GM19240 (cell line): Measurements from ENCODE around the gene LRRC1.

Source experiments
- DNase-seq: peaks from one replicate; pipeline ENCODE4 v3.0.0; 2011; ENCODE audit warnings: low spot score; ENCODE audit not compliant: insufficient read length

LRRC1 gene

DNA sequence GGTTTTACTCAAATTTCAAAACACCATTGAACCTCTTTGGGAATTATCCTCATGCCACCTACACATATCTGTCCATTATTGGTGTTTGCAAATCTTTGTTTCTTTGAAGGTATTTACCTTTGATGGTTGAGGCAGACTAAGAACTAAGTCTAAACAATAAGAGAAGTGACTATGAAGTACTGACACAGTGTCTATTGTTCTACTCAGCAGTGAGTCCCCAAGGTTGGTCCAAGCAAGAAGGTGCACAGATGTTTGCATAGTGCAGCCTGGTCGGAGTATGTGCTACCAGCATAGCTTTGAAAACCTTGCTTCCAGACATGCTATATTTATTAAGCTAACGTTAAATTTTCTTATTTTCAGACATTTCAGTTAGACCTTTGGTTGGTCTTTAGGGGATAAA is 19.5 kb downstream of the LRRC1 start:
- DNase-seq: no peak

DNA sequence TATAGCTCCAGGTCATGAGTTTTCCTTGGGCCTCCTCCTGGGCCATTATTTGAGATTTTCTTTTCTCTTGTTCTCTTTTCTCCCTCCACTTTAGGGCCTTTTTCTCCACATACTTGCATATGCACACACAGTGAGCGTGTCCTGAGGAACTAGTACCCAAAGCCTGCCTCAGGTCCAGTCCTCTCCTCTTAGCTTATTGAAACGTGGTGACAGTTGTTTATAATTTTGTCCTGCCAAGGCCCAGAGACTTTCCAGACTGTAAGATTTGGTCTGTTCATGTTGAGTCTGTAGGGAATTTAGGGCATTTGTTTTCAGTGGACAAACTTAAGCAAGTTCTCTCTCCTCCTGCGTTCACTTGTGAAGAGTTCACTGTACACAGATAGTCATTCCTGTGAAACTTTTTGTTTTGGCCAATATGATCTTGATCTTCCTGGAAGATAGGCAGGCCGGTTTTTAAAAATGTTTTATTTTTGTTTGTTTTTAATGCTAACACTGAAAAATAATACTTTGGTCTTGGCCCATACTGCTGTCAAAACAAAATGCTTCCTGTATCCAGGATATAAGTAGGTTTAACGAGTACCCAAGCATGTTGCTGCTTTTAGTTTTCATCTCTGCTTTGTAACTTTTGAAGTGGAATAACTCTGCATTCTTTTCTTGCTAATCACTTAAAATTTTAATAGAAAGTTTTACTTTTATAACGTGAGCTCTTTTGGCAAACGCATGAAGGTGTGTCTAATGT is 20.7 kb downstream of the LRRC1 start:
- DNase-seq: no peak

DNA sequence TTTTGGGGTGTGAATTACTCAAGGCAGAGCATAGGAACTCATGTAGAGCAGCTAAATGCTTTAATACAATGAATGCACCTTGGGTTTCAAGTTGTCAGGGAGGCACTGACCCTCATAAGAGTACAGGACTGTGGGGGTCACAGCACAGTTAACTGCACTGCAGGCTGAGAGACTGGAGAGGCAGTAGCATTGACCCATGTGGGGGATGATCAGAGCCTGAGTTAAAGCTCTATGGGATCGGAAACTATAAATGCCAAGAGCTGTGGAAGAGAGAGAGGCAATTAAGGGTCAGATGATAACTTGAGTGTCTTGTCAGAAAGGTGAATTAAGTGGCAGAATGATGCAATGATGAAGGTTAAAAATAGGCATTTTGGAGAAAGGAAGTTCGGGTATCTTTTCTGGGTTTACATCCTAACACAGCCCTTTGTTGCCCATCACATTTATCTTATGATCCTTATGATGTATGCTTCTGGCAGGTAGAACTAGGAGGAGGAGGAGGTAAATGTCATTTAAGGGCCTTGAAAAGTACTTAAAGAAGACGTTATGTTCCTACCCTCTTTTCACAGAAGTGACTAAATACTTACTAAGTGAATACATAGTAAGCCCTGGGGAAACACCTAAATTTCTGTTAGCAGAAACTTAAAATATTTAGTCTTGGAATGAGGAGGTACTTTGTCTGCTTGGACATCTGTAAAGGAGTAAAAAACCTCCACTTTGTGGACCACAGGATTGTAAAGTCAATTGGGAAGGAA is 24.2 kb downstream of the LRRC1 start:
- DNase-seq: no peak

DNA sequence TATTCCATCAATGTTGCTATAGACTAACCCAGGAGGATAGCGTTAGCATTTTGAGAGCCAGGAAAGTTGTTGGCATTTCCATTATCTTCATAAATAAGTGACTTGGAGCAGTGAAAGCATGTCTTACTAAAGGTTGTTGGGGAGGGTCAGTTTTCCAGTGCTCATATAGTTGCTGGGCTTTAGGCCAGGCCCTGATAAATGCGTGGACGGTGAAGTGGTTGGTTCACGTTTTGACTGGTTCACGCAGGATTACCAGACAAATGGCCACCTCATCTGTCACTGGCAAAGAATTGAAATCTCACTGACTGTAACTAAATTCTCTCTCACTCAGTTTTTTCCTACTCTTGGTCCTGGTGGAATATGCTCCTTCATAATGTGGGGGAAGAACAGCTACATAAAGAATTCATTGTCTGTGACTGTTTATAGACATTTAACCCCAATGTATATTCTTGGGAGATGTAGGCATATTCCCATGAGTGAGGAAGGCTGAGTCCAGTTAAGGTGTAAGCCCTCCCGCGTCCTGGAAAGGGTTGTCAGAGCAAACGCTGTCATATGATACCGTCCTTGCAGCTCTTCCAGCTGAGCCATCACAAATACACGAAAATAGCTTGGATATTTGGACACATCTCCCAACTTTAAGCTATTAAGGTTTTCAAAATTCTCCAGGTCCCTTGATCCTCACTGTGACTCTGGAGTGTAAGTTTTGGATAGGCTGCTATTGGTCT is 27.8 kb downstream of the LRRC1 start:
- DNase-seq: no peak

DNA sequence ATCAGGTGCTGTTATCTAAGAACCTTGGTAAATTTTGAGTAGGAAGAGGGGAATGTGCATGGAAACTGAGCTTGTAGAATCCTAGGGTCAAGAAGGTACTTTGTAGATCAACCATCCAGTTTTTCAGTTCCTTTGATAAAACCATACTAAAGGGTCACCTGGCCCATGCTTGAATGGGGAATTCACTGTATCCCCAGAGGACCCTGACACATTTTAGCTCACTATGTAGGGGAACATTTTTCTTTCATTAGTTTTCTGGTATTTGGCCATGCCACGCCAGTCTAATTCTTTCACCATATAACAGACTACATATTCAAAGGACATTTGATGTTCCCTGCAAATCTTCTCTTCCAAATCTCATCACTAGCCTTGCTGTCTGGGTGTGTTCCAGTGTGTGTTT is 29.9 kb downstream of the LRRC1 start:
- DNase-seq: no peak

DNA sequence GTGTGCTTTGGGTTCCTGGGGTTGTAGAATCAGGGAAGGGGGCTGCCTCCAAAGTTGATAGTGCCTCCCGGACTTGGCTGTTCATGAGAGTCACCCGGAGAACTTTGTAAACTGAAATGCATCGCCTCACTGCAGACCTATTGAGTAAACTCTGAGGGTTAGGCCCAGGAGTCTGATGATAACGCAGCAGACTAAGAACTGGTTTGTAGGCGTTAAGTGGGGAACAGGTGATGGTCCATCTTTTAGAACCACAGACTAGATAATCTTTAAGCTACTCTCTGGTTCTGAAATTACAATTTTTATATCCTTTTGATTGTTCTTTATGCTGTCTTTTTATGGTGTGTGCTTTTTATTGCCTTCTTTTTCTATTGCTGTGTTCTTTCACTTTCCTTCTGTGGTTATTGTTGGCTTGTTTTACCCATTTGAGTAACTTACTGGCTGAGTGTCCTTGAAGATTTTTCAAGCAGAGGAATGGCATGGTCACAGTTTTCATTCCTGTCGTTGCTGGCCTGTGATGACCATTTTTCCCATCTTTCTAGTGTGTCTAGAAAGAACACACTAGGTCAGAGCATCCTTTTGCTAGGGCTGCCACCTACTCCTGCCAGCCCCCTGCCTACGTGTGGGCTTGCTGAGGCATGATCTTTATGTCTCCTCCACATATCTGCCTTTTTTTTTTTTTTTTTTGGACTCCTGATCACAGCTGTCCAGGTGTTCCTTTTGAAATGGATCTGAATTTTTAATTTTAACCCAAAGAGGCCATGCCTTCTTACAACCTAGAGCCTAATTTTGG is 30.9 kb downstream of the LRRC1 start:
- DNase-seq: no peak

DNA sequence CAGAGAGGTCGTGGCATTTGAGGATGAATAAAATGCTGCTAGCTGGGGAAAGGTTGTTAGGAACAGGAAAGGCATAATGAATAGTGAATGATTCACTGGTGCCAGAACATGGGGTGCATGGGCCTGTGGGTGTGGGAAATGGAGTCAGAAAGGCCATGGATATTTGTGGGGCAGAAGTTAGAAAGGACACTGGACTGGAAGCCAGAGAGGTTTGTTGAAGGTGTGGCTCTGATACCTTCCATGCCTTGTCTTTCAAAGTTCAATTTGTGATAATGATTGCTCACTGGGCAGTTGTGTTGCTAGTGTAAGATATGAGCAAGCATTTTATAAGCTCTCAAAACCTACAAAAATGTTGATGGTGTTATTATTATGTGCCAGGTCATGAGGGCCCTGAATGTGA is 32.7 kb downstream of the LRRC1 start:
- no peak for DNase-seq

DNA sequence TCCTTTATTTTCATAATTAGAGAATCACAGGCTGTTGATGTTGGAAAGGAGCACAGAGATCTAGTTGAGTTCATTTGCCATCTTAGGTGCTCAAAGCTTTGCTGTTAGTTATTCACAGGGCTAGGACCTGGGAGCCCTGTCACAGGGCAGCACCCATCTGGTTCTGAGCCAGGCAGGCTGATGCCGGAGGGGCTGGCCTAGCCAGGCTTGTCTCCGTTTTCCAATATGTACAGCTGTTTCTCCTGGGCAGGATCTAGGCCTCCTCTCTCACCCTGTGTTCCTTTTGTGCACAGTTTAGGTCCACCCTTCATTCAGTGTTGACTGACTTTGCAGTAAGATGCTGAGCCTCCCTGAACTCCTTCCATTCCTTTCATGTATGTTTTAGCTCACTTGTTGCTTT is 33.4 kb downstream of the LRRC1 start:
- DNase-seq: no peak

DNA sequence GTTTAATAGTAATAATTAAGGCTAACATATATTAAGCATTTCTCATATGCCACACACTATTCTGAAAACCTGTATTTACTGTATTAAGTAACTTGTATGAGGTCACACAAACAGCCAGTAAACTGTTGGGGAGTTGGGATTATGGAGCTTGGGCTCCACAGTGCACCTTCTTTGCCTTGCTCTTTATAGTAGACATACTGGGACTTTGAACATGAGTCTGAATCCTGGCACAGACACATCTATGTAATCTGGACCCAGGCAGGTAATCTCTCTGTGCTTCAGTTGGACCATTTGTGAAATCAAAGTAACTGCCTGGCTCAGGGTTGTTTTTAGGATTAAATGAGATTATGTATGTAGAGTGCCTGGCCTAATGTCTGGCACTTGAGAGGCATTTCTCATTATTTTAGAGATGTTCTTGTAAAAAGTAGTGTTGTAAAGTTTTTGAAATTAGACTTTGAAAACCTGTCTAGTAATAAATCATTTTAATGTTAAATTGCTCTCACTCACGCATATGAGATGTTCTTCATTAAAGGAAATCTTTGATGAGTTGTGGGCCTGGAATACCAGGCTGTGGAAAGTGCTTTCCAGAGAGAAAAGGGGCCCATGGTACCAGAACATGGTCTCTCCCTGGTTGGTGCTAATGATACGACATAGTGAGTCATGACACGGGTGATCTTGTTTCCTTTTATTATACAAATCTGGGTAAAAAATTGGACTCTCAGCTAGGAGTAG is 34.3 kb downstream of the LRRC1 start:
- DNase-seq: no peak

DNA sequence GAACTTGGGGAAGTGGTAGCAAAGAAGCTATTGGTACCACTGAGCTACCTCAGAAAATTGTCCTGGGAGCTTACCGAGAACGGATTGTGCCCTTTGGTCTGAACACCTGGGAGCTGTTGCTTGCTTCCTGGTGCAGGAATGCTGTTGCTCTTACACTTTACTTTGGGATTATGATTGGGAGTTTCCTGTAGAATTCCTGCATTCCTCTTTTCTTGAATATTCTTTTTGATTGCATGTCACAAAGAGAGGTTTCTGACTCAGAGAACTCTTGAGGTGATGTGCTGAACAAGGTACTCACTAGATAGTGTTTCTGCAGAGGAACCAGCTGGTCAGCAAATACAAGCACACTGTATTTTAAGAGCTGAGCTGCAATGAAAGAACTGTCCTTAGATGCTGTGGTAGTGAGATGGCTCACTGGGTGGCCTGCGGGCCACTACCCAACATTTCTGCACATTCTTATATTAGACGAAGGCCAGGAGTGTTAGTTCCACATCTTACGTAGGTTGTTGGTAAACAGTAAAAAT is 35.0 kb downstream of the LRRC1 start:
- no peak for DNase-seq

DNA sequence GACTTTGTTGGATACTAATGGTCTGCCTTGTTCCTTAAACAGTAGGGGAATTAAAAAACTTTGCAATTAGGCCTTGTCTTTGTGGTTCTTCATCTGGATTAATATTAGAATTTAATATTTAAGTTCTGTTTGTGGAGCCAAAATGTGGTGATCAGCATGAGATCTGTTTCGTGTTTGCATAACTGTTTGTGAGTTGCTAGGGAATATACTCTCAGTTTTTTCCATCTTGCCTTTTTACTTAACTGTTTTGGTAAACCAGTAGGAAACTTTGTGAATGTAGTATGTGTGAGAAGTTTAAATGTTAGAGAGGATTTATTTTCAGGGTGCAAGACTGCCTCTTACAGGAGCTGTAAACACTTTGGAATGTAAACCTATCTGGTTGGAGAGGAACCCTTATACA is 35.6 kb downstream of the LRRC1 start:
- DNase-seq: no peak

DNA sequence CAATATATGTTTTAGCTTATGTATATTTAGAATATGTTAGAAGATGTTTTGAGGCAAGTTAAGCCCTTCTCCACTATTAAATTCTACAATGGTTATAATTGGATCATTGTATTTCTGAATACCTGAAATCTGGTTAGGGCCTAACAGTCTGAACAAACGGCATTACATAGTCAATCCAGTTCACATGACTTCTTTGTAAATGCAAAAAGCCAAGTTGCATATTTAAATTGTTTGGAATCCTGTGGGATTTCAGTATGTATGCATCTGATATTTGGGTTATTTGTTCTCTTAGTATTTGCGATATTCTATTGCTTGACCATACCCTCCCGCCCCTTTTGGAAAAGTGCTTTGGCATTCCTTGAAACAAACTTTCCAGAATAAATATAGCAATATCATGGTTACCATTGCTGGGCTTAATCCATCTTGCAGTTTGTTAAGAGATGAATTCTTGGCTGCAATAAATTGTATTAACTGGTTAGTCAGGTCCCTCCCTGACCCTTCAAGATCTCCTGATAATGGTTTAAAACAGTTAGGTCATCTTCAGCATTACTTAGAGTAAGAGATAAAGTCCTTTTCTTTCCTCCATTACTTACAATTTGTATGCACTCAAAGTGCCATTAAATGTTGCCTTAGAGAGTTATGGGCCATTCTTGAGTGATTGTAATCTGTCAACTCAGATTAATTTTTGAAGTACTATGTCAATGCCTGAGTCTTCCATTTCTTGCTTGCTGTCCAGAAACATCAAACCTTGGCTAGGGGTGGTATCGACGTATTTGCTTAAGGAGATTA is 36.5 kb downstream of the LRRC1 start:
- DNase-seq: no peak

DNA sequence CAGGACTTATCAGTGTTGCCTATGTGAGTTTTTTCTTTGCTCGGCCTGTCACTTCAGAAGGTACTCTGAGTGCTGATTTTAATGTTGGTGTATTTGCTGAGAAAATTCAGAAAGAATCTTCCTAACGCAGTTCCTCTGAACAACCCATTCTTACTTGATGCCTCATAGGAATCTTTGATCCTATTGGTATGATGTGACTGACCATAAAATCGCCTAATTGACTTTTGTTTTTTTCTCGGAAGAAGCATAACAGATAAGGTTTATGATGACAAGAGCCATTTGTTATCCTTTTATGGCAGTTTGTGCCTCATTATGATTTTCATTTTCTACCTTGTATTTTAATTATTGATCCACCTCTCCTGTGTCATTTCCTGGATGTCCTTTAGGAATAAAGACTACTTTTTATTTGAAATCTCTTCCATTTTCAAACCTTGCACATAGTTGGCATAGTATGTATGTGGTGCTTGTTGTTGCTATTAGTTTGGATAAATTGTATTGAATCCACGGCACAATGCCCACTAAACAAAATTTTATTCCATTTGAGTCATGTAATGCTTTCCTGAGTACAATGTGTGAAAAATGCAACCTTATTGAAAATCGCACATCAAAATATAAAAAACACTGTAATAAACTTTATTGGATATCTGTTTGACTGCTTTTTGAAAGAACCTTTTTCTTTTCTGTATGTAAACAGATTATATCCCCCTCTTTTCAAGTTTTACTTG is 37.3 kb downstream of the LRRC1 start:
- no peak for DNase-seq

DNA sequence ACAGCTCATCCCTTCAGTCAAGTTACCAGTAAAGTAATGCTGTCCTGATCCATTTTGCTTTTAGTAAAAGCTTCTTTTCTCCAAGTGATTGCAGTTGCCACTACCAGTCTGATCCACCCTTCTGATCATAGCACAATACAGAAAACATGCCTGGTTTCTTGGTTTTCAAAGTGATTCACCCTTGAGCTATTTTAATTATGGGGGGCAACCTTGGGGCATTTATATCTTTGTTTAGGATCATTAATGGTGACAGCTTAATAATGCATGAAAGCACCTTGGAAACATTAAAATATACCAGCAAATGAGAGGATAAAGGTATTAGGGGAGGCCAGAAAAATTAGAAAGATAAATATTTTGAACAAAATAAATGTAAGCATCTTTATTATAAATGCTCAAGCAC is 38.4 kb downstream of the LRRC1 start:
- DNase-seq: no peak

DNA sequence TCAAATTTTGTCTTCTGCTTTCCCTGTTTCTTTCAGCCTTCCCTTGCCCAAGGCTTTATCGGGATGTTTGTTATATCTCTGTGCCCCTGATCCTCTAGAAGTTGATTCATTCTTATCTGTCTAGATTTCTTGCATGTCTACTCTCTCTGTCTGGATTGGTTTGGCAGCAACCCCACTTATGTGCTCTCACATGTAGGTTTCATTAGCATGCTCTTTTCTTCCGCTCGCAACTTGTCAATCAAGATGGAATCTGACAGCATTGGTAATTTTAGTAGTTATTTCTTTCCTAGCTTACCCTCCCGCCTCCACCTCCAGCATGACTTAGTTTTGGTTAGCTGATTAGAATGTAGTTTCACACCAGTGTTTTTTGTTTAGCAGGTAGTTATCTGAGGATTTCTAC is 39.3 kb downstream of the LRRC1 start:
- DNase-seq: no peak

DNA sequence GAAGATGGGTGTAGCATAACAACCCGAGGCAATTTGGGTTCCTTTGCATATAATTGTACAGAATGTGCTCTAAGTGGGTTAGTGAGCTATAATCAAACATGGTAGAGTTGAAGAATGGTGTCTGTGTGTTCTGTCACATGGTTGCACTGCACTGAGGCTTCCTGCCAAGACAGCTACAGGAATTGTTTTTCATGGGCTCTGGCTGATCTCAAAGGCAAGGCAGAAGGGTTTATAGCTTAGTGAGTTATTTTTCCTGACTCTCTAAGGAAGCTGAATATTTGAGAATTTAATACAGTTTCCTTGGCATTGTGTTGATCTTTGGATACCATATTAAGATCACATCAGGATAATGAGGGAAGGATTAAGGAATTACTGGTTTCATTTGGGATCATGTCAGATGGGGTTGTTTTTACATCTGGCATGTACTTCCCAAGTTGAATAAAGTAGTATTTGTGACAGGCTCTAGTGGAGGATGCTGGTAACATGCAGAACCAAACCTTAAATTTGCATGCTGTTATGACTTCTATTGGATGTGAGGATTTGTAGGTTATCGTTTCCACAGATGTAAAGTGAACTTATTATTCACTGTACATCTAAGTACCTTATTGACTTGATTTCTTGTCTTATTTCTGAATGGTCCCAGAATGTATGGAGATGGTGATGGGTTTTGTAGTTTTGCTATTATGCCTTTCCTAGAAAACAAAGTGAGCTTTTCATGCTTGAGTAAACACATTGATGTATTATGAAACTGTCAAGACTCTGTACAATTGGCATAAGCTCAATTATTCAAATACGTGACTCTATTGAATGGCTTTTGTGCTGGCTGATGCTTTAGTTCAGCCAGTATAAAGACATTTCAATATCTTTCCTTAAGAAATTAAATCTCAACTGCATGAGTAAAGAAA is 43.3 kb downstream of the LRRC1 start:
- DNase-seq: no peak

DNA sequence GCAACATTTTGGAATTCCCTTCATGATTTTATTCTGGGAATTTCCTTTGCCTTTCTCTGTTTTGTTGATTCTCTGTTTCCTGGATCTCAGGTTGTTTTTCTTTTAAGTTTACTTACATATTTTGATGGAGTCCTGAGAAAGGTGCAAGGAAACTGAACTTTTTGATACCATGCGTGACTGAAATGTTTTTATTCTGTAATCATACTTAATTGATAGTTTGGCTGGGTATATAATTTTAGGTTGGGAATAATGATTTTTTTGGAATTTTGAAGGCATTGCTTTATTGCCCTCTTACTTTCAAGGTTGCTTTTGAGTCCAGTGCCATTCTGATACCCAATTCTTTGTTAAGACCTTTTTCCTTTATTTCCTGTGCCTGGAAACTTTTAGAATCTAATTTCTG is 45.2 kb downstream of the LRRC1 start:
- DNase-seq: no peak
